Measurements from ENCODE around the gene JUP. TPM values are rescaled to one million over a fixed set of nuclear protein-coding genes. Genes with fewer than 3 reads are reported as not detected.

The JUP gene
- polyA plus RNA-seq, 1 donor from 2014 or later: 46.1 TPM

GRCh38 chr17:41724476-41725050 lies 61.9 kb downstream of the JUP start:
- Histone ChIP-seq H3K4me2 (ENCODE audit: low read length) (no peak overlapping the region), H3K9me2 (ENCODE audit: insufficient read depth, low read length) (no peaks in the 10 kb centered on the region), H3K36me3 (ENCODE audit: insufficient read depth, low read length) (no peaks in the 10 kb centered on the region), H3K79me2 (replicated peaks; ENCODE audit: insufficient read depth, low read length) (no peaks in the 10 kb centered on the region), H3F3A (ENCODE audit: insufficient read depth, low read length, poor library complexity, severe bottlenecking) (no peaks in the 10 kb centered on the region), H2AFZ (ENCODE audit: low read depth, low read length) (no peak overlapping the region), H3K27me3 (ENCODE audit: insufficient read depth, low read depth, low read length) (no peaks in the 10 kb centered on the region), H3K9ac (ENCODE audit: low read length) (no peak overlapping the region), H3K9me3 (ENCODE audit: low read length) (no peaks in the 10 kb centered on the region), H4K20me1 (ENCODE audit: insufficient read depth) (no peaks in the 10 kb centered on the region), H3K27ac (ENCODE audit: low read length) (no peak overlapping the region), H3K4me3 (ENCODE audit: low read length) (no peak overlapping the region)
- TF ChIP-seq EZH2 (IDR thresholded peaks at IDR 0.05; ENCODE audit: borderline replicate concordance, insufficient read depth, low read length, poor library complexity, severe bottlenecking) (no peak), CTCF (IDR thresholded peaks at IDR 0.05; ENCODE audit: poor library complexity, severe bottlenecking) (no peak), RAD21 (conservative IDR thresholded peaks at IDR 0.05) (no peak), EP300 (conservative IDR thresholded peaks at IDR 0.05; ENCODE audit: poor library complexity, severe bottlenecking) (no peak), POLR2AphosphoS5 (IDR thresholded peaks at IDR 0.05) (no peak)

- Histone ChIP-seq H2AFZ (ENCODE audit: low read depth, low read length) (no peak overlapping the region), H3K79me2 (replicated peaks; ENCODE audit: insufficient read depth, low read length) (no peaks in the 10 kb centered on the region), H3K9me3 (ENCODE audit: low read length) (no peaks in the 10 kb centered on the region), H3K4me2 (ENCODE audit: low read length) (no peak overlapping the region), H3K4me3 (ENCODE audit: low read length) (no peak overlapping the region), H3F3A (ENCODE audit: insufficient read depth, low read length, poor library complexity, severe bottlenecking) (no peaks in the 10 kb centered on the region), H3K9ac (ENCODE audit: low read length) (no peak overlapping the region), H3K36me3 (ENCODE audit: insufficient read depth, low read length) (no peaks in the 10 kb centered on the region), H3K9me2 (ENCODE audit: insufficient read depth, low read length) (no peaks in the 10 kb centered on the region), H4K20me1 (ENCODE audit: insufficient read depth) (no peaks in the 10 kb centered on the region), H3K27me3 (ENCODE audit: insufficient read depth, low read depth, low read length) (no peaks in the 10 kb centered on the region), H3K27ac (ENCODE audit: low read length) (no peak overlapping the region)
- TF ChIP-seq RAD21 (conservative IDR thresholded peaks at IDR 0.05): no peak
- TF ChIP-seq EZH2 (IDR thresholded peaks at IDR 0.05; ENCODE audit: borderline replicate concordance, insufficient read depth, low read length, poor library complexity, severe bottlenecking): no peak
- no peak for TF ChIP-seq SMC3 (conservative IDR thresholded peaks at IDR 0.05; ENCODE audit: poor library complexity)
- TF ChIP-seq REST (IDR thresholded peaks at IDR 0.05; ENCODE audit: borderline replicate concordance): no peak
- TF ChIP-seq POLR2AphosphoS5 (IDR thresholded peaks at IDR 0.05): no peak
- TF ChIP-seq TAF1 (IDR thresholded peaks at IDR 0.05; ENCODE audit: low read depth): no peak
- TF ChIP-seq CTCF (IDR thresholded peaks at IDR 0.05; ENCODE audit: poor library complexity, severe bottlenecking): no peak
- no peak for TF ChIP-seq EP300 (conservative IDR thresholded peaks at IDR 0.05; ENCODE audit: poor library complexity, severe bottlenecking)
- no peak for TF ChIP-seq MXI1 (conservative IDR thresholded peaks at IDR 0.05; ENCODE audit: poor library complexity, severe bottlenecking)
These were observed 62.6 kb downstream of the JUP start for GRCh38 chr17:41723801-41724475.

Data from neural cell (in vitro differentiated cells).